GM21737 (cell line): Measurements from ENCODE around the gene SYT14.
"Not testable (repeated sequence)": the region's sequence is repeated elsewhere in the genome, so short reads cannot be mapped to it uniquely, and the experiment has no call there.

ENCODE experiments used
- ATAC-seq: cut with Tn5 transposase; IDR thresholded peaks from one replicate; pipeline ENCODE4 v1.9.1; 2021; ENCODE audit warnings: mild to moderate bottlenecking, moderate library complexity; ENCODE audit not compliant: unreplicated experiment

Gene SYT14

DNA sequence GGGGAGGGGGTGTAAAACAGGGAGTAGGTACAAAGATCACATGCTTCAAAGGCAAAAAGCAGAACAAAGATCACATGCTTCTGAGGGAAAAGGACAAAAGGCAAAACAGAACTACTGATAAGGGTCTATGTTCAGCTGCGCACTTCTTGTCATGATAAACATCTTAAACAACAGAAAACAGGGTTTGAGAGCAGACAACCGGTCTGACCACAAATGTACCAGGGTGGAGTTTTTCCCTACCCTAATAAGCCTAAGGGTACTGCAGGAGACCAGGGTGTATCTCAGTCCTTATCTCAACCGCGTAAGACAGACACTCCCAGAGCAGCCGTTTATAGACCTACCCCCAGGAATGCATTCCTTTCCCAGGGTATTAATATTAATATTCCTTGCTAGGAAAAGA lies 258.2 kb downstream of the SYT14 start:
- ATAC-seq, result not testable (repeated sequence)

DNA sequence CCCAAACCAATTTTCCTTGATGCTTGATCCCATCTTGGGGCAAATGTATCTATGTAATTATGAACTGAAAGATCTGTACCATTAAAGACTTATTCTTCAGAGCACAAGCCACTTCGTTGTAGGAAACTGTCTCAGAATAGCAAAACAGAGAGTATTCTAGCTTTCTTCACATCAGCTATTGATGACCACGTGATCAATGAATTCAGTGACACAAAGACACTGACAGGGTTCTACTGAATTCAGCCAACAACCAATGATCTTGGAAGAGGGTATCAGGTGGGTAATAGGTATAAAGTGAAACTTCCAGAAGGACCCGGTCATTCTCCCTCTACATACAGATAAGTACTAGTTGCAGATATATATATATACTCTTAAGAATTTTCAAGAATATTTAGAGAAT lies 260.8 kb downstream of the SYT14 start:
- ATAC-seq, result no peak

DNA sequence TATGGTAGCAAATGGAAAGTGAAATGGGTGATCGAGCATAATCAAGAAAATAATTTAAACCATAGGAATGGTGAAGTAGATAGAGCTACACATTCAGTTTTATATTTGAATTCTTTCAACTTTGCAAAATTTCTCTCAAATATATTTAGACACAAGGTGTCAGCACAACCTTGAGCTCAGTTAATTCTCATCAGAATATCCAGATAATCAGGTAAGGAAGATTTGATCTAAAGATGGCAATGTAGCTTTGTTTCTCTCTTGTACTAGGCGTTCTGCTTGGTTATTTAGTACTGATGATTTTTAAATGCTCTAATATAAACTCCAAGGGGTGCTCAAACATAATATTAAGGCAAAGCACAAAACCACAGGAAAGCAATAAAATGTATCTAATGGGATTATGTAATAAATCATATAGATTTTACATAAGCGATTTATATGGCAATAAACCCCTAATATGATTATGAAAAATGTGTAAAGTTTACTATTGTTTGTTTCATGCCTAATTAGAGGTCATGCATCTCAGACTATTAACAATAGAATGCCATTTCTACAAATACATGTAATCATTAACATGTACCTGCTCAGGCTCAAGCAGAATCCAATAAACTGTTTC lies 262.2 kb downstream of the SYT14 start:
- ATAC-seq, result no peak

DNA sequence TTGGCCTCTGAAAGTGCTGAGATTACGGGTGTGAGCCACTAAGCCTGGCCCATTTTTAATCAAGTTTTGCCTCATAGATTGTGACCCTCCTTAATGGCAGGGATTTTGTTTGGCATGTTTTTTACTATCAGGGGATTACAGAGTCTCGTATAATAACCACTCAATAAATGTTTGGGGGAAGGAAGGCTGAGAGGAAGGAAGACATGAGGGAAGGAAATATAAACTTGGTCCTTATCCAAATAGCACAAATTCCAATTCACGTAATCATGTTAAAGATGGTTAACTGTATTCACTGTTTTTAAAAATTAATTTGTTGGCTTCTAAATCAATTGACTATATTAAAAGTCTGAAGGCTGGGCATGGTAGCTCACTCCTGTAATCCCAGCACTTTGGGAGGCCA lies 263.7 kb downstream of the SYT14 start:
- no peak for ATAC-seq

DNA sequence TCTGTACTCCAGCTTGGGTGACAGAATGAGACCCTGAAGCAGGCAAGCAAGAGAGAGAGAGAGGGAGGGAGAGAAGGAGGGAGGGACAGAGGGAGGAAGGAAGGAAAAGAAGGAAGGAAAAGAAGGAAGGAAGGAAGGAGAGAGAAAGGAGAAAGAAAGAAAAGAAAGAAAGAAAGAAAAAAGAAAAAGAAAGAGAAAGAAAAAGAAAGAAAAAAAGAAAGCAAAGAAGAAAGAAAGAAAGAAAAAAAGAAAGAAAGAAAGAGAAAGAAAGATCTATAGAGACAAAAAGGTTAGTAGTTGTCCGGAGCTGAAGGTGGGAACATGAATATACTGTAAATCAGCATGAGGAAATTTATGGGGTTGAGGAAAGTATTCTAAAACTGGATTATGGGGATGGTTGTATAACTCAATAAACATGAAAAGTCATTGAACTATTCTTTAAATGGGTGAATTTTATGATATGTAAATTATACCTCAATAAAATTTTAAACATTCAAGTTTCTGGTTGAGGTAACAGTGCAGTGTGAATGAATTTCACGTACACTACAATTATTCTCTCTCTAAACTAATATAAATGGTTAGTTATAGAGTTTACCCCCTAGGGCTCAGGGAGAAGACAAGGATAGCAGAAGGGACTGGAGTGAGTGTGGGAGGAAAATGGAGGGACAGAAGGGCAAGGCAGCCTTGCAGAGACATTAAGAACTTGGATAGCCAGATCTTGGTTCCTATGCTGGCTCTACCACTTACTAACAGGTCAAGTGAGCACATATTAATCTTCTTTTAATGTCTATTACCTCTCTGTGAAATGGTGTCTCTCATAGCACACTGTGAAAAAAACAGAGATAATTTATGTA lies 269.8 kb downstream of the SYT14 start:
- ATAC-seq, result no peak

DNA sequence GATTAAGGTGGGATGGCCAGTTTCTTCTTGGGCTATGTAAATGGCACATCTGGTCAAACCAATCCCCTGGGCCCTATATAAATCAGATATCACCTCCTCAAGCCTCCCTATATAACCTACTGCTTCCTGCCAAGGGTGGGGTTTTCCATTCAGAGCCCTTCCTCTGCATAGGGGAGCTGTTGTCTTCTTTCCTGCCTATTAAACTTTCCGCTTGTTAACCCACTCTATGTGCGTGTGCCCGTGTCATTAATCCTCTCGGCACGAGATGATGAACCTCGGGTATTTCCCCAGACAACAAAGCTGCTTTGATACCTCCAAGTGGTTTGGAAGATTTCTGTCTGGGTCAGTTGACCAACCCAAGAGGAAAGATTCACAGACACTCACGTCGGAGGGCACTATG lies 275.3 kb downstream of the SYT14 start:
- ATAC-seq, result no peak

DNA sequence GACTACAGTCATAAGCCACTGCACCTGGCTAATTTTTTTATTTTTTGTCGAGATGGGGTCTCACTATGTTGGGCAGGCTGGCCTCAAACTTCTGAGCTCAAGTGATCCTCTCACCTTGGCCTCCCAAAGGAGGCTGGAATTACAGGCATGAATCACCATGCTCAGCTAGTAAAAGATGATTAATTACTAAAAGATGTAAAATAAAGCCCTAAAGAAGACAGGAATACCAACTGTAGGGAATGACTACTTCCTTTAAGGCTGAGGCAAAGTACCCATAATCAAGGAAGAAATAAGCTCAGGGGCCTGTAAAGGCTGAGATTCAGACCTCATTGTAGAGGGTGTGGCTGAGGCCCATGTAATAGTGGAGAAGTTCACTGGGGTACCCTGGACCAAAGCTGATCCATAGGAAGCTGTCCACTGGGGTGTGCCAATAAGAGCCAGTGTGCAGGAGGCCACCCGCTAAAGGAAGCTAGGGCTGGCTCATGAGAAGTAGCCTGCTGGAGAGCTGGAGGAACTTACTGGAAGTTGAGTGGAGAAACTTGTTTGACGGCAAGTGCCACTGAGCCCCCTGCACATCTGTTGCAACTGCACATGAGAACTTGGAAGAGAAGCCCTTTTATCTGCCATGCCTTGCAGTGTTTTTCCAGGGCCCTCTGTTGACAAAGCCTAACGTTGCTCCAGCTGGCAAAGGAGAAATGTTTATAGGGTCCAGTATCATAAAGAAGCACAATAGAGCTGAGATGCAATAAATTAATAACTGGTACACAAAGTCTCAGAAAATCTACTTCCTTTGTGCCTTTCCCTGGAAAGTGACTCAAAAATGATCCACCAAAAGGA lies 276.8 kb downstream of the SYT14 start:
- ATAC-seq, result no peak

DNA sequence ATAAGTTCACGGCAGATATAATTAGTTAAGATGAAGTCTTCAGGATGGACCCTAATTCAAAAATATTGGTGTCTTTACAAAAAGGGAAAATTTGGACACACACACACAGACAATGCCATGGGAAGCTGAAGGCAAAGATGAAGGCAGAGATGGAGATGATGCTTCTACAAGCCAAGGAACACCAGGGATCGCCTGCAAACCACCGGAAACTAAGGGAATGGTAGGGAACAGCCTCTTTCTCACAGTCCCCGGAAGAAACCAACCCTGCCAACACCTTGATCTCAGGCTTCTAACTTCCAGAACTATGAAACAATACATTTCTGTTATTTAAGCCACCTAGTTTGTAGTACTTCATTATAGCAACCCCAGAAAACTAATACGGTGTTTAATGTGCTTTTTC lies 279.5 kb downstream of the SYT14 start:
- no peak for ATAC-seq

DNA sequence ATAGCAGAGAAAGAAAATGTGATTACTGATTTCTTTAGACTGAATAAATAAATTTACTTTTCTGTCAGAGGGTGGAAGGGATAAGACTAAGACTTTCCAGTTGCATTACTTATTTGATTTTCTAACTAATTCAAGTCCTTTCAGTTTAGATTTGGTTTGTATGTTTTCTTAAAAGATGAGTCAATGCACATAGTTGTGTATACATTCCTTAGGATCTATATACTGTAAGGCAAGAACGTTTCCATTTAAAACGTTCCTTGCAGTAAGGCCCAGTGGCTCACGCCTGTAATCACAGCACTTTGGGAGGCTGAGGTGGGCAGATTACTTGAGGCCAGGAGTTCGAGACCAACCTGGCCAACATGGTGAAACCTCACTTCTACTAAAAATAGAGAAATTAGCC lies 280.0 kb downstream of the SYT14 start:
- no peak for ATAC-seq
